Measurements from ENCODE around the gene TREH.

Gene TREH

DNA sequence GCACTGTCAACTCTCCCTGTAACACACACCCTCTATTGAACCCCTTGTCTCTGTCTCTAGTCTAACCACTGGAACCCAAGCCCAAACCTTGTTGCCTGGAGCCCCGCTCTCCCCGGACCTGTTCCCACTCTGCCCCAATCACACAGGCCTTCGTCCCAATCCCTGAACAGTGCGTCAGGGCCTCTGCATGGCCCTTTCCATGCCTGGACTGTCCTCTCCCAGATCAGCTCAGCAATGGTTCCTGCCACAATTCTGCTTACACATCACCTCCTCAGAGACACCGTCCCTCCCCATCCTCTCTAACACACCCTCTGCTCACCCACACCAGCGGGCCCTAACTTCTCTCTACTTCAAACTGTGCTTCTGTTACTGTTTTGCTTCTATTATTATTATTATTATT, 1.5 kb downstream of the TREH start:
- H4K91ac ChIP-seq (ENCODE audit: low read length) = no peak overlapping the region
- WGBS = 98% methylated on average over 4 of the region's 6 CpGs
- no peak overlapping the region for H3K4ac ChIP-seq (ENCODE audit: low read depth in 1 of 2, low read length in 2 of 2)
- H3K4me2 ChIP-seq (ENCODE audit: low read length, poor library complexity, severe bottlenecking) = no peak overlapping the region
- peaks cover 4% of the 10 kb centered on the region for H3K4me1 ChIP-seq (ENCODE audit: control insufficient read depth, insufficient read depth, low read depth, low read length)
- no peak overlapping the region for H3K9ac ChIP-seq (ENCODE audit: low read length)
- no peak for DNase-seq
- no peak overlapping the region for H3K4me3 ChIP-seq (ENCODE audit: insufficient read depth in 1 of 2, low read depth in 1 of 2, low read length in 2 of 2)
- H3K18ac ChIP-seq (ENCODE audit: low read depth in 1 of 2, low read length in 2 of 2) = no peak overlapping the region
- H3K9me3 ChIP-seq (ENCODE audit: control insufficient read depth, low read length) = no peaks in the 10 kb centered on the region
- no peak overlapping the region for H2BK120ac ChIP-seq (ENCODE audit: low read depth, low read length)
- H3K27ac ChIP-seq (ENCODE audit: low read length, poor library complexity, severe bottlenecking) = no peak overlapping the region
- no peaks in the 10 kb centered on the region for H3K36me3 ChIP-seq (ENCODE audit: control insufficient read depth in 1 of 2, insufficient read depth in 2 of 2, low read depth in 1 of 2, low read length in 2 of 2)
- no peak overlapping the region for H4K8ac ChIP-seq (ENCODE audit: low read length)
- H3K23ac ChIP-seq (ENCODE audit: low read length in 2 of 2) = peak overlapping the region in 1 of 2 experiments; percentile 64
- H2BK15ac ChIP-seq (ENCODE audit: low read depth, poor library complexity, severe bottlenecking) = no peak overlapping the region
- H3K27me3 ChIP-seq (ENCODE audit: control insufficient read depth in 1 of 2, insufficient read depth in 1 of 2, low read length in 2 of 2) = peaks cover 4 to 14% of the 10 kb centered on the region in 2 experiments
- no peaks in the 10 kb centered on the region for H3K79me1 ChIP-seq (replicated peaks; ENCODE audit: low read length, poor library complexity, severe bottlenecking)
- no peak overlapping the region for H2BK12ac ChIP-seq (ENCODE audit: low read length in 2 of 2)
- H2AK5ac ChIP-seq (ENCODE audit: low read length, severe bottlenecking) = no peak overlapping the region
- H2BK5ac ChIP-seq (ENCODE audit: low read depth, low read length, poor library complexity, severe bottlenecking) = no peak overlapping the region
- peak overlapping the region in 1 of 2 experiments; percentile 81 for H3K14ac ChIP-seq (ENCODE audit: low read length in 2 of 2)
- H2AFZ ChIP-seq (ENCODE audit: low read depth, low read length) = no peak overlapping the region

GRCh38 chr11:118674082-118674435, 5.4 kb downstream of the TREH start:
- Histone ChIP-seq H3K4me3 (ENCODE audit: insufficient read depth in 1 of 2, low read depth in 1 of 2, low read length in 2 of 2) (no peak overlapping the region), H3K27ac (ENCODE audit: low read length, poor library complexity, severe bottlenecking) (no peak overlapping the region), H2BK12ac (ENCODE audit: low read length in 2 of 2) (no peak overlapping the region), H2BK120ac (ENCODE audit: low read depth, low read length) (no peak overlapping the region), H3K79me1 (replicated peaks; ENCODE audit: low read length, poor library complexity, severe bottlenecking) (no peaks in the 10 kb centered on the region), H3K27me3 (ENCODE audit: control insufficient read depth in 1 of 2, insufficient read depth in 1 of 2, low read length in 2 of 2) (peaks cover 3 to 25% of the 10 kb centered on the region in 2 experiments), H2AFZ (ENCODE audit: low read depth, low read length) (no peak overlapping the region), H3K4ac (ENCODE audit: low read depth in 1 of 2, low read length in 2 of 2) (no peak overlapping the region), H3K4me1 (ENCODE audit: control insufficient read depth, insufficient read depth, low read depth, low read length) (peaks cover 2% of the 10 kb centered on the region), H3K23ac (ENCODE audit: low read length in 2 of 2) (no peak overlapping the region), H3K18ac (ENCODE audit: low read depth in 1 of 2, low read length in 2 of 2) (no peak overlapping the region), H2AK5ac (ENCODE audit: low read length, severe bottlenecking) (no peak overlapping the region), H3K4me2 (ENCODE audit: low read length, poor library complexity, severe bottlenecking) (no peak overlapping the region), H3K9me3 (ENCODE audit: control insufficient read depth, low read length) (no peaks in the 10 kb centered on the region), H3K14ac (ENCODE audit: low read length in 2 of 2) (no peak overlapping the region), H3K9ac (ENCODE audit: low read length) (no peak overlapping the region), H2BK15ac (ENCODE audit: low read depth, poor library complexity, severe bottlenecking) (no peak overlapping the region), H4K8ac (ENCODE audit: low read length) (no peak overlapping the region), H4K91ac (ENCODE audit: low read length) (no peak overlapping the region), H2BK5ac (ENCODE audit: low read depth, low read length, poor library complexity, severe bottlenecking) (no peak overlapping the region), H3K36me3 (ENCODE audit: control insufficient read depth in 1 of 2, insufficient read depth in 2 of 2, low read depth in 1 of 2, low read length in 2 of 2) (no peaks in the 10 kb centered on the region)
- DNase-seq = no peak
- WGBS = 75% methylated on average over 1 of the region's 1 CpG

DNA sequence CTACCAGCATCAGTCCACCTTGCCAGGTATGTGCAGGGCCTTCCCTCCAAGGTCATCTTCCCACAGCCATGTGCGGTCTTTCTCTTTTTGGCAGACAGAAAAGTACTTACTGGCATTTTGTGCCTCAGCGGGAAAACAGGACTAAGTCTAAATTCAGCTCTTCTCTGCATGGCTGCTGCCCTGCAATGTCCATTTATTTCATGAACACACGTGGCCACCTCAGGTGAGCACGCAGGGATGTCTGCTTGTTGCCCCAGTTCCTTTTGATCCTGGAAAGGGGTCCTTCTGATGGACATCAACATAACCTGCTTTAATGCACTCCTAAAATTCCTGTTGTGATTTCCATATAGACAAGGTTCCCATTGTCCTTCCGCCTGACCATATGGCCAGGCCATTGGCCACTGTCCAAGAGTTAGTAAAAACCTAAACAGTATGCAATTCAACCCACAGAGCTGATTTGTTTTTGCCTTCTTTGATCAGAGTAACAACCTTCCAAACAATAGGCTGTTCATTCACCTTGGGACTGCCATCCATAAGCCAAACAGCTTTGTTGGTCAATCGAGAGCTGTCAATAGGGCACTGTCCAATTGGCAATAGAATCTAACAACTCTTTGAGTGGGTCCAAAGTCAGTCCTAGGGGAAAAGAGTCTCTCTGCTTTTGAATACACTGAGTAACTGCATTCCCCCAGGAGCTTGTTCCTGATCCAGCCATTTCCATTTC, 5.9 kb downstream of the TREH start:
- H2BK12ac ChIP-seq (ENCODE audit: low read length in 2 of 2) = no peak overlapping the region
- no peaks in the 10 kb centered on the region for H3K79me1 ChIP-seq (replicated peaks; ENCODE audit: low read length, poor library complexity, severe bottlenecking)
- H4K8ac ChIP-seq (ENCODE audit: low read length) = no peak overlapping the region
- no peak overlapping the region for H2BK120ac ChIP-seq (ENCODE audit: low read depth, low read length)
- no peak overlapping the region for H2BK5ac ChIP-seq (ENCODE audit: low read depth, low read length, poor library complexity, severe bottlenecking)
- no peak overlapping the region for H3K4me2 ChIP-seq (ENCODE audit: low read length, poor library complexity, severe bottlenecking)
- H4K91ac ChIP-seq (ENCODE audit: low read length) = no peak overlapping the region
- H3K4me1 ChIP-seq (ENCODE audit: control insufficient read depth, insufficient read depth, low read depth, low read length) = no peaks in the 10 kb centered on the region
- no peak overlapping the region for H2BK15ac ChIP-seq (ENCODE audit: low read depth, poor library complexity, severe bottlenecking)
- no peaks in the 10 kb centered on the region for H3K36me3 ChIP-seq (ENCODE audit: control insufficient read depth in 1 of 2, insufficient read depth in 2 of 2, low read depth in 1 of 2, low read length in 2 of 2)
- no peak overlapping the region for H3K9ac ChIP-seq (ENCODE audit: low read length)
- H3K14ac ChIP-seq (ENCODE audit: low read length in 2 of 2) = no peak overlapping the region
- DNase-seq = no peak
- WGBS = 88% methylated on average over 6 of the region's 6 CpGs
- no peak overlapping the region for H3K23ac ChIP-seq (ENCODE audit: low read length in 2 of 2)
- H2AK5ac ChIP-seq (ENCODE audit: low read length, severe bottlenecking) = no peak overlapping the region
- no peaks in the 10 kb centered on the region for H3K9me3 ChIP-seq (ENCODE audit: control insufficient read depth, low read length)
- H3K27me3 ChIP-seq (ENCODE audit: control insufficient read depth in 1 of 2, insufficient read depth in 1 of 2, low read length in 2 of 2) = peaks cover 3 to 25% of the 10 kb centered on the region in 2 experiments
- H3K4me3 ChIP-seq (ENCODE audit: insufficient read depth in 1 of 2, low read depth in 1 of 2, low read length in 2 of 2) = no peak overlapping the region
- no peak overlapping the region for H2AFZ ChIP-seq (ENCODE audit: low read depth, low read length)
- no peak overlapping the region for H3K18ac ChIP-seq (ENCODE audit: low read depth in 1 of 2, low read length in 2 of 2)
- no peak overlapping the region for H3K4ac ChIP-seq (ENCODE audit: low read depth in 1 of 2, low read length in 2 of 2)
- no peak overlapping the region for H3K27ac ChIP-seq (ENCODE audit: low read length, poor library complexity, severe bottlenecking)

- no peak overlapping the region for H2BK15ac ChIP-seq (ENCODE audit: low read depth, poor library complexity, severe bottlenecking)
- 11% methylated on average over 1 of the region's 1 CpG for WGBS
- H3K4me1 ChIP-seq (ENCODE audit: control insufficient read depth, insufficient read depth, low read depth, low read length) = no peaks in the 10 kb centered on the region
- no peaks in the 10 kb centered on the region for H3K79me1 ChIP-seq (replicated peaks; ENCODE audit: low read length, poor library complexity, severe bottlenecking)
- no peak overlapping the region for H3K27ac ChIP-seq (ENCODE audit: low read length, poor library complexity, severe bottlenecking)
- no peak overlapping the region for H3K4ac ChIP-seq (ENCODE audit: low read depth in 1 of 2, low read length in 2 of 2)
- no peaks in the 10 kb centered on the region for H3K36me3 ChIP-seq (ENCODE audit: control insufficient read depth in 1 of 2, insufficient read depth in 2 of 2, low read depth in 1 of 2, low read length in 2 of 2)
- no peak overlapping the region for H3K4me3 ChIP-seq (ENCODE audit: insufficient read depth in 1 of 2, low read depth in 1 of 2, low read length in 2 of 2)
- no peak overlapping the region for H2BK5ac ChIP-seq (ENCODE audit: low read depth, low read length, poor library complexity, severe bottlenecking)
- H3K18ac ChIP-seq (ENCODE audit: low read depth in 1 of 2, low read length in 2 of 2) = no peak overlapping the region
- no peak overlapping the region for H3K9ac ChIP-seq (ENCODE audit: low read length)
- peak; percentile 46 for DNase-seq
- no peak overlapping the region for H3K4me2 ChIP-seq (ENCODE audit: low read length, poor library complexity, severe bottlenecking)
- no peak overlapping the region for H3K14ac ChIP-seq (ENCODE audit: low read length in 2 of 2)
- H3K23ac ChIP-seq (ENCODE audit: low read length in 2 of 2) = no peak overlapping the region
- H3K27me3 ChIP-seq (ENCODE audit: control insufficient read depth in 1 of 2, insufficient read depth in 1 of 2, low read length in 2 of 2) = peaks cover 3 to 25% of the 10 kb centered on the region in 2 experiments
- H2BK12ac ChIP-seq (ENCODE audit: low read length in 2 of 2) = no peak overlapping the region
- no peak overlapping the region for H2BK120ac ChIP-seq (ENCODE audit: low read depth, low read length)
- H4K8ac ChIP-seq (ENCODE audit: low read length) = no peak overlapping the region
- no peak overlapping the region for H2AK5ac ChIP-seq (ENCODE audit: low read length, severe bottlenecking)
- H4K91ac ChIP-seq (ENCODE audit: low read length) = no peak overlapping the region
- H3K9me3 ChIP-seq (ENCODE audit: control insufficient read depth, low read length) = no peaks in the 10 kb centered on the region
- H2AFZ ChIP-seq (ENCODE audit: low read depth, low read length) = no peak overlapping the region
Measured at GRCh38 chr11:118672846-118673245, 6.6 kb downstream of the TREH start.
